ENCODE data around the gene ROR2. TPM values are rescaled to one million over a fixed set of nuclear protein-coding genes. Genes with fewer than 3 reads are reported as not detected.

ROR2 gene
- total and polyA plus RNA-seq, 10 donors, result 0.65 to 15.6 (median 6.0) TPM

GRCh38 chr9:91908746-91909145 is 41.3 kb downstream of the ROR2 start:
- H3K4me1 ChIP-seq, result peaks cover 0 to 21% (median 9%) of the 10 kb centered on the region in 6 donors
- H3K36me3 ChIP-seq, result no peaks in the 10 kb centered on the region
- intact Hi-C loops (cut with DNase I; ENCODE audit: low total_unique reads), result no loop called here
- no peak for TF ChIP-seq POLR2A (IDR thresholded peaks at IDR 0.05)
- no peak for TF ChIP-seq POLR2AphosphoS5 (IDR thresholded peaks at IDR 0.05)
- TF ChIP-seq CTCF (IDR thresholded peaks at IDR 0.05 in 8 of 11, conservative IDR thresholded peaks at IDR 0.05 in 3 of 11), result no peak
- no peak for DNase-seq
- H3K27me3 ChIP-seq (replicated peaks in 1 of 7), result peaks cover 0 to 19% (median 0%) of the 10 kb centered on the region in 7 donors
- no peak overlapping the region for H3K27ac ChIP-seq
- 49 to 67% (median 57%) methylated on average over 4 of the region's 4 CpGs for WGBS, 5 donors
- H3K4me3 ChIP-seq, result no peak overlapping the region
- H3K9me3 ChIP-seq, result no peaks in the 10 kb centered on the region

- Histone ChIP-seq H3K27me3 (replicated peaks in 1 of 7) (peaks cover 0 to 19% (median 0%) of the 10 kb centered on the region in 7 donors), H3K27ac (no peak overlapping the region), H3K9me3 (no peaks in the 10 kb centered on the region), H3K36me3 (no peaks in the 10 kb centered on the region), H3K4me3 (no peak overlapping the region), H3K4me1 (peaks cover 0 to 21% (median 9%) of the 10 kb centered on the region in 6 donors)
- intact Hi-C loops (cut with DNase I; ENCODE audit: low total_unique reads), result no loop called here
- DNase-seq, result no peak
- WGBS, 5 donors, result 67 to 88% (median 81%) methylated on average over 2 of the region's 2 CpGs
- TF ChIP-seq POLR2AphosphoS5 (IDR thresholded peaks at IDR 0.05), result no peak
- TF ChIP-seq POLR2A (IDR thresholded peaks at IDR 0.05), result no peak
- no peak for TF ChIP-seq CTCF (IDR thresholded peaks at IDR 0.05 in 8 of 11, conservative IDR thresholded peaks at IDR 0.05 in 3 of 11)
Observed at GRCh38 chr9:91908293-91908623, 41.8 kb downstream of the ROR2 start.

GRCh38 chr9:91907484-91908292 is 42.3 kb downstream of the ROR2 start:
- 70 to 84% (median 82%) methylated on average over 8 of the region's 8 CpGs for WGBS, 5 donors
- intact Hi-C loops (cut with DNase I; ENCODE audit: low total_unique reads), result no loop called here
- H3K36me3 ChIP-seq, result no peaks in the 10 kb centered on the region
- H3K9me3 ChIP-seq, result no peaks in the 10 kb centered on the region
- no peak for DNase-seq
- peaks cover 0 to 21% (median 9%) of the 10 kb centered on the region in 6 donors for H3K4me1 ChIP-seq
- peaks cover 0 to 19% (median 0%) of the 10 kb centered on the region in 7 donors for H3K27me3 ChIP-seq (replicated peaks in 1 of 7)
- H3K27ac ChIP-seq, result no peak overlapping the region
- no peak overlapping the region for H3K4me3 ChIP-seq
- TF ChIP-seq POLR2AphosphoS5 (IDR thresholded peaks at IDR 0.05), result no peak
- TF ChIP-seq CTCF (IDR thresholded peaks at IDR 0.05 in 8 of 11, conservative IDR thresholded peaks at IDR 0.05 in 3 of 11), result no peak
- TF ChIP-seq POLR2A (IDR thresholded peaks at IDR 0.05), result no peak

- intact Hi-C loops (cut with DNase I; ENCODE audit: low total_unique reads), result no loop called here
- peak overlapping the region in 1 of 8 donors; percentile 8 for H3K27ac ChIP-seq
- no peaks in the 10 kb centered on the region for H3K36me3 ChIP-seq
- peaks cover 0 to 19% (median 0%) of the 10 kb centered on the region in 7 donors for H3K27me3 ChIP-seq (replicated peaks in 1 of 7)
- peak; percentile 82 for DNase-seq
- H3K4me3 ChIP-seq, result peak overlapping the region in 7 of 8 donors; percentile 31 to 69 (median 36)
- H3K9me3 ChIP-seq, result no peaks in the 10 kb centered on the region
- TF ChIP-seq POLR2A (IDR thresholded peaks at IDR 0.05), result no peak
- TF ChIP-seq CTCF (IDR thresholded peaks at IDR 0.05 in 8 of 11, conservative IDR thresholded peaks at IDR 0.05 in 3 of 11), result no peak
- peak in 1 of 3 donors; percentile 60 for TF ChIP-seq POLR2AphosphoS5 (IDR thresholded peaks at IDR 0.05)
- WGBS, 5 donors, result 8 to 34% (median 10%) methylated on average over 11 of the region's 11 CpGs
- H3K4me1 ChIP-seq, result peaks cover 0 to 21% (median 9%) of the 10 kb centered on the region in 6 donors
Observed at GRCh38 chr9:91905991-91906469, 44.0 kb downstream of the ROR2 start.
